Endodermal cell (in vitro differentiated cells): ENCODE measurements around the gene CYB5D1. TPM values are rescaled to one million over a fixed set of nuclear protein-coding genes. Genes with fewer than 3 reads are reported as not detected.

ENCODE experiments used
- DNase-seq: peaks from one replicate; pipeline ENCODE4 v3.0.0-alpha.2; 2017
- H3K27ac ChIP-seq: 2 replicates; pipeline ENCODE4 v1.5.1; 2013; ENCODE audit warnings: mild to moderate bottlenecking, low read depth, low read length, moderate library complexity
- H3K27me3 ChIP-seq: 2 replicates; pipeline ENCODE4 v1.6.1; 2013; ENCODE audit warnings: mild to moderate bottlenecking, low read length, moderate library complexity; ENCODE audit not compliant: insufficient read depth, control insufficient read depth, poor library complexity, severe bottlenecking
- H3K36me3 ChIP-seq: 2 replicates; pipeline ENCODE4 v1.7.0; 2013; ENCODE audit warnings: mild to moderate bottlenecking, low read length, moderate library complexity; ENCODE audit not compliant: control insufficient read depth, insufficient read depth
- H3K4me1 ChIP-seq: one replicate; pipeline ENCODE4 v1.7.0; 2013; ENCODE audit warnings: low read length; ENCODE audit not compliant: control insufficient read depth, insufficient read depth
- H3K4me3 ChIP-seq: 2 replicates; pipeline ENCODE4 v1.5.1; 2013; ENCODE audit warnings: mild to moderate bottlenecking, low read length, moderate library complexity
- H3K9ac ChIP-seq: 2 replicates; pipeline ENCODE4 v1.6.1; 2013; ENCODE audit warnings: mild to moderate bottlenecking, low read length, moderate library complexity; ENCODE audit not compliant: poor library complexity, severe bottlenecking; ENCODE audit errors: extremely low read depth
- H3K9me3 ChIP-seq: 2 replicates; pipeline ENCODE4 v1.6.1; 2013; ENCODE audit warnings: mild to moderate bottlenecking, low read length, moderate library complexity; ENCODE audit not compliant: control insufficient read depth
- H3K27ac Mint-ChIP-seq: 2 replicates; pipeline ENCODE4 v1.8.0; 2020; ENCODE audit warnings: mixed read lengths
- H3K27me3 Mint-ChIP-seq: 2 replicates; pipeline ENCODE4 v1.8.0; 2021; ENCODE audit warnings: mild to moderate bottlenecking, mixed read lengths; ENCODE audit not compliant: insufficient read depth
- H3K36me3 Mint-ChIP-seq: 2 replicates; pipeline ENCODE4 v1.8.0; 2020; ENCODE audit warnings: low read depth, mixed read lengths
- H3K4me1 Mint-ChIP-seq: 2 replicates; pipeline ENCODE4 v1.8.0; 2020; ENCODE audit warnings: mixed read lengths
- H3K4me3 Mint-ChIP-seq: 2 replicates; pipeline ENCODE4 v1.8.0; 2020; ENCODE audit warnings: mild to moderate bottlenecking, moderate library complexity, mixed read lengths
- H3K9me3 Mint-ChIP-seq: 2 replicates; pipeline ENCODE4 v1.8.0; 2020; ENCODE audit warnings: mild to moderate bottlenecking, mixed read lengths
- CTCF ChIP-seq: fragments of 200-600 bp; sonication (generic); conservative IDR thresholded peaks from 2 replicates; pipeline ENCODE4 v1.5.0; 2021; ENCODE audit warnings: antibody characterized with exemption, mild to moderate bottlenecking
- WGBS, 2 experiments: methylation state at CpG; one replicate each; pipeline versions ENCODE4 v1.1.5 to v1.1.7; 2013; ENCODE audit warnings: missing lambda C conversion rate in 2 of 2, mixed read lengths in 1 of 2; ENCODE audit not compliant: insufficient coverage in 1 of 2, insufficient read length in 1 of 2; 5-methylcytosine and 5-hydroxymethylcytosine counted together
- total RNA-seq, 2 donors: library from RNA; stranded (reverse); fragmentation: NEBNext Ultra II Directional in 1 of 2; extraction: Animal tissue kit (Norgen Biotek cat#: 25700) in 1 of 2; gene quantifications; 2 replicates in 1 of 2; 3 replicates in 1 of 2; pipeline ENCODE4 v1.2.1, GENCODE V29; 2021

CYB5D1 gene
- total RNA-seq, 2 donors from 2014 or later: 10.6 to 12.9 TPM

- no peak overlapping the region for H3K27ac ChIP-seq
- H3K4me1 ChIP-seq: peaks cover 14% of the 10 kb centered on the region
- peak; percentile 41 for DNase-seq
- Mint-ChIP-seq H3K27me3 (peaks cover 48% of the 10 kb centered on the region), H3K27ac (no peak overlapping the region), H3K36me3 (no peaks in the 10 kb centered on the region), H3K9me3 (no peaks in the 10 kb centered on the region), H3K4me3 (no peak overlapping the region), H3K4me1 (peaks cover 22% of the 10 kb centered on the region)
- no peak for TF ChIP-seq CTCF
- H3K36me3 ChIP-seq: no peaks in the 10 kb centered on the region
- H3K27me3 ChIP-seq: peaks cover 11% of the 10 kb centered on the region
- 74 to 87% methylated on average over 4 to 5 of the region's 5 CpGs for WGBS, 2 experiments
- no peak overlapping the region for H3K9ac ChIP-seq
- no peaks in the 10 kb centered on the region for H3K9me3 ChIP-seq
- no peak overlapping the region for H3K4me3 ChIP-seq
These were observed 37.6 kb upstream of the CYB5D1 start for GRCh38 chr17:7820231-7820630.

GRCh38 chr17:7822126-7822525 is 35.7 kb upstream of the CYB5D1 start:
- H3K4me1 ChIP-seq: peaks cover 5% of the 10 kb centered on the region
- WGBS, 2 experiments: 80 to 87% methylated on average over 9 to 14 of the region's 14 CpGs
- DNase-seq: no peak
- H3K4me3 ChIP-seq: no peak overlapping the region
- no peaks in the 10 kb centered on the region for H3K9me3 Mint-ChIP-seq
- no peak overlapping the region for H3K4me3 Mint-ChIP-seq
- H3K27me3 Mint-ChIP-seq: peaks cover 58% of the 10 kb centered on the region
- TF ChIP-seq CTCF: no peak
- no peak overlapping the region for H3K27ac ChIP-seq
- H3K9ac ChIP-seq: no peak overlapping the region
- H3K27ac Mint-ChIP-seq: no peak overlapping the region
- H3K36me3 ChIP-seq: no peaks in the 10 kb centered on the region
- no peaks in the 10 kb centered on the region for H3K9me3 ChIP-seq
- no peaks in the 10 kb centered on the region for H3K36me3 Mint-ChIP-seq
- H3K4me1 Mint-ChIP-seq: peaks cover 17% of the 10 kb centered on the region
- H3K27me3 ChIP-seq: peaks cover 18% of the 10 kb centered on the region

GRCh38 chr17:7823581-7824001 is 34.2 kb upstream of the CYB5D1 start:
- Mint-ChIP-seq H3K4me1 (peaks cover 12% of the 10 kb centered on the region), H3K9me3 (no peaks in the 10 kb centered on the region), H3K36me3 (no peaks in the 10 kb centered on the region), H3K27ac (no peak overlapping the region), H3K4me3 (no peak overlapping the region), H3K27me3 (peaks cover 67% of the 10 kb centered on the region)
- no peak overlapping the region for H3K9ac ChIP-seq
- no peaks in the 10 kb centered on the region for H3K36me3 ChIP-seq
- H3K27me3 ChIP-seq: peaks cover 26% of the 10 kb centered on the region
- H3K27ac ChIP-seq: no peak overlapping the region
- peak; percentile 86 for DNase-seq
- H3K9me3 ChIP-seq: no peaks in the 10 kb centered on the region
- 70 to 77% methylated on average over 17 to 20 of the region's 20 CpGs for WGBS, 2 experiments
- no peaks in the 10 kb centered on the region for H3K4me1 ChIP-seq
- TF ChIP-seq CTCF: no peak
- no peak overlapping the region for H3K4me3 ChIP-seq
